H1 (cell line): Measurements from ENCODE around the gene WDR33. TPM values are rescaled to one million over a fixed set of nuclear protein-coding genes. Genes with fewer than 3 reads are reported as not detected.

Source experiments
- CTCF ChIA-PET: fragments of 300-600 bp; sonication (Branson Sonifier 250); formaldehyde crosslinking; loops from one replicate; lab custom pipeline; 2021; ENCODE audit not compliant: partially characterized antibody; lab: Charles Lee
- POLR2A ChIA-PET: fragments of 300-600 bp; sonication (Branson Sonifier 250); formaldehyde crosslinking; loops from one replicate; lab custom pipeline; 2021; ENCODE audit warnings: inconsistent platforms; ENCODE audit not compliant: partially characterized antibody; lab: Charles Lee
- DNase-seq, 2 experiments: peaks; one replicate each; pipeline versions ENCODE4 v3.0.0 to v3.0.0-alpha.2; 2010 to 2022; ENCODE audit warnings: low spot score in 2 of 2, low read depth in 1 of 2, mixed read lengths in 1 of 2
- FAIRE-seq: peaks from 2 replicates; lab custom pipeline; 2011; peaks lifted over from hg19 to GRCh38; lab: Jason Lieb, UNC
- H2AFZ ChIP-seq: 2 replicates; pipeline ENCODE4 v1.8.1; 2012; ENCODE audit warnings: low read length, inconsistent platforms
- H2AK5ac ChIP-seq: 2 replicates; pipeline ENCODE4 v1.6.1; 2013; ENCODE audit warnings: low read depth, low read length
- H2BK120ac ChIP-seq: replicated peaks from 2 replicates; pipeline ENCODE3; 2013; ENCODE audit warnings: low read depth, low read length, inconsistent platforms
- H2BK12ac ChIP-seq: 2 replicates; pipeline ENCODE4 v1.6.1; 2013; ENCODE audit warnings: low read depth, low read length
- H2BK15ac ChIP-seq: 2 replicates; pipeline ENCODE4 v1.6.1; 2013; ENCODE audit warnings: low read length
- H2BK20ac ChIP-seq: 2 replicates; pipeline ENCODE4 v1.6.1; 2013; ENCODE audit warnings: low read length
- H2BK5ac ChIP-seq: 2 replicates; pipeline ENCODE4 v1.6.1; 2013; ENCODE audit warnings: low read depth, low read length
- H3K14ac ChIP-seq: 2 replicates; pipeline ENCODE4 v1.6.1; 2013; ENCODE audit warnings: inconsistent platforms; ENCODE audit not compliant: insufficient read length
- H3K18ac ChIP-seq: 2 replicates; pipeline ENCODE4 v1.6.1; 2013; ENCODE audit warnings: low read length; ENCODE audit errors: extremely low read depth
- H3K23ac ChIP-seq: 2 replicates; pipeline ENCODE4 v1.6.1; 2013; ENCODE audit warnings: inconsistent platforms; ENCODE audit not compliant: insufficient read length
- H3K23me2 ChIP-seq: 2 replicates; pipeline ENCODE4 v1.6.1; 2013; ENCODE audit warnings: low read depth, low read length
- H3K27ac ChIP-seq: 2 replicates; pipeline ENCODE4 v1.6.1; 2011; ENCODE audit warnings: low read depth, low read length, inconsistent platforms
- H3K27me3 ChIP-seq, 4 experiments: replicated peaks in 1 of 4; 1 replicate in 1 of 4; 2 replicates in 3 of 4; pipeline versions ENCODE4 v1.6.1 to v1.8.1; 2011 to 2013; ENCODE audit warnings: low read length in 3 of 4, mild to moderate bottlenecking in 3 of 4, inconsistent platforms in 2 of 4, mixed read lengths in 2 of 4, moderate library complexity in 1 of 4; ENCODE audit not compliant: control insufficient read depth in 3 of 4, insufficient read depth in 3 of 4; ENCODE audit errors: extremely low read depth in 1 of 4
- H3K36me3 ChIP-seq, 4 experiments: 2 replicates each; pipeline versions ENCODE4 v1.6.1 to v1.8.1; 2011 to 2013; ENCODE audit warnings: mild to moderate bottlenecking in 4 of 4, low read length in 3 of 4, moderate library complexity in 2 of 4, control low read depth in 1 of 4, inconsistent platforms in 1 of 4; ENCODE audit not compliant: insufficient read depth in 4 of 4, control insufficient read depth in 2 of 4
- H3K4ac ChIP-seq: replicated peaks from 2 replicates; pipeline ENCODE3; 2013; ENCODE audit warnings: low read length, low read depth, mixed read lengths, inconsistent platforms; ENCODE audit not compliant: insufficient read length
- H3K4me1 ChIP-seq, 4 experiments: replicated peaks in 1 of 4; 1 replicate in 1 of 4; 2 replicates in 3 of 4; pipeline versions ENCODE4 v1.6.1 to v1.8.1; 2011 to 2013; ENCODE audit warnings: low read length in 3 of 4, inconsistent platforms in 2 of 4, mixed read lengths in 1 of 4; ENCODE audit not compliant: insufficient read depth in 4 of 4, control insufficient read depth in 3 of 4
- H3K4me2 ChIP-seq, 2 experiments: 2 replicates each; pipeline versions ENCODE4 v1.6.1 to v1.8.1; 2011 to 2013; ENCODE audit warnings: low read depth in 2 of 2, low read length in 2 of 2, control low read depth in 1 of 2, inconsistent platforms in 1 of 2, mild to moderate bottlenecking in 1 of 2; ENCODE audit not compliant: insufficient read depth in 1 of 2
- H3K4me3 ChIP-seq, 4 experiments: fragments of 200-600, 300-600 bp in 1 of 4; sonication (generic), shearing (Covaris generic), sonication (Bioruptor Twin) in 1 of 4; 2 replicates each; pipeline versions ENCODE4 v1.5.1 to v1.8.1; 2011 to 2016; ENCODE audit warnings: low read length in 4 of 4, low read depth in 3 of 4, control low read depth in 2 of 4, inconsistent platforms in 2 of 4, mild to moderate bottlenecking in 2 of 4, mixed read lengths in 1 of 4, moderate library complexity in 1 of 4; ENCODE audit not compliant: insufficient read depth in 2 of 4; ENCODE audit errors: extremely low read depth in 1 of 4
- H3K56ac ChIP-seq: replicated peaks from 2 replicates; pipeline ENCODE3; 2013; ENCODE audit warnings: low read depth, mild to moderate bottlenecking, mixed read lengths, low read length, inconsistent platforms; ENCODE audit not compliant: insufficient read length
- H3K79me1 ChIP-seq: 2 replicates; pipeline ENCODE4 v1.6.1; 2013; ENCODE audit warnings: low read depth, low read length, control low read depth
- H3K79me2 ChIP-seq, 2 experiments: 2 replicates each; pipeline versions ENCODE4 v1.6.1 to v1.8.1; 2012 to 2013; ENCODE audit warnings: low read length in 2 of 2, mild to moderate bottlenecking in 2 of 2, inconsistent platforms in 1 of 2; ENCODE audit not compliant: insufficient read depth in 2 of 2, control insufficient read depth in 1 of 2
- H3K9ac ChIP-seq, 4 experiments: replicated peaks in 1 of 4; 1 replicate in 1 of 4; 2 replicates in 3 of 4; pipeline versions ENCODE4 v1.6.1 to v1.8.1; 2011 to 2013; ENCODE audit warnings: low read depth in 3 of 4, low read length in 3 of 4, control low read depth in 2 of 4, mild to moderate bottlenecking in 2 of 4, moderate library complexity in 2 of 4, inconsistent platforms in 1 of 4; ENCODE audit errors: extremely low read depth in 1 of 4
- H3K9me3 ChIP-seq, 2 experiments: 2 replicates each; pipeline versions ENCODE4 v1.6.1 to v1.8.1; 2012 to 2013; ENCODE audit warnings: mild to moderate bottlenecking in 2 of 2, moderate library complexity in 2 of 2, control low read depth in 1 of 2, inconsistent platforms in 1 of 2, low read depth in 1 of 2, low read length in 1 of 2, mixed read lengths in 1 of 2; ENCODE audit not compliant: insufficient read depth in 2 of 2
- H4K20me1 ChIP-seq, 2 experiments: replicated peaks in 1 of 2; 2 replicates each; pipeline versions ENCODE3 to v1.8.1; 2011 to 2013; ENCODE audit warnings: inconsistent platforms in 2 of 2, low read length in 2 of 2, mild to moderate bottlenecking in 1 of 2; ENCODE audit not compliant: insufficient read depth in 2 of 2, control insufficient read depth in 1 of 2
- H4K5ac ChIP-seq: 2 replicates; pipeline ENCODE4 v1.6.1; 2013; ENCODE audit warnings: low read length, low read depth, mixed read lengths, inconsistent platforms; ENCODE audit not compliant: insufficient read length
- H4K8ac ChIP-seq: 2 replicates; pipeline ENCODE4 v1.8.0; 2013; ENCODE audit warnings: mild to moderate bottlenecking, moderate library complexity, low read length, inconsistent platforms; ENCODE audit not compliant: insufficient read depth; ENCODE audit errors: extremely low read depth
- H4K91ac ChIP-seq: replicated peaks from 2 replicates; pipeline ENCODE3; 2013; ENCODE audit warnings: low read length, mixed read lengths, inconsistent platforms; ENCODE audit not compliant: insufficient read length
- CBX5 ChIP-seq: fragments of 300-800, 300-1000 bp; sonication (generic); IDR thresholded peaks from 2 replicates; pipeline ENCODE4 v1.7.1; 2016; ENCODE audit warnings: antibody characterized with exemption, low read length, low read depth
- CEBPB ChIP-seq: IDR thresholded peaks from 2 replicates; pipeline ENCODE4 v1.6.1; 2012; ENCODE audit warnings: low read depth, low read length
- CREB1 ChIP-seq: IDR thresholded peaks from 2 replicates; pipeline ENCODE4 v1.6.1; 2012; ENCODE audit warnings: inconsistent platforms
- JUN ChIP-seq: IDR thresholded peaks from 2 replicates; pipeline ENCODE4 v1.6.1; 2011; ENCODE audit warnings: low read depth, mild to moderate bottlenecking, improper control_type of control experiment, low read length
- POLR2AphosphoS5 ChIP-seq: IDR thresholded peaks from 2 replicates; pipeline ENCODE4 v1.6.1; 2011; ENCODE audit warnings: low read depth, low read length
- SUZ12 ChIP-seq: fragments of 200-600 bp; sonication (generic); IDR thresholded peaks from 2 replicates; pipeline ENCODE4 v1.6.1; 2012; ENCODE audit warnings: mild to moderate bottlenecking, inconsistent platforms, low read length, moderate library complexity, mixed read lengths
- TAF7 ChIP-seq: optimal IDR thresholded peaks from 2 replicates; pipeline ENCODE3; 2011; ENCODE audit warnings: low read depth, mild to moderate bottlenecking, inconsistent platforms, low read length, moderate library complexity, borderline replicate concordance
- WGBS, 2 experiments: shearing (Covaris generic) in 1 of 2; methylation state at CpG; one replicate each; pipeline versions ENCODE4 v1.1.6 to v1.1.7; 2013 to 2015; ENCODE audit warnings: low lambda C conversion rate in 2 of 2, mixed read lengths in 2 of 2, inconsistent platforms in 1 of 2, low coverage in 1 of 2, missing lambda C conversion rate in 1 of 2; ENCODE audit not compliant: insufficient replicate concordance in 2 of 2, insufficient coverage in 1 of 2, insufficient read length in 1 of 2; ENCODE audit errors: extremely low coverage in 1 of 2, missing lambda C conversion rate in 1 of 2; 5-methylcytosine and 5-hydroxymethylcytosine counted together
- polyA plus RNA-seq, 7 experiments: library from polyadenylated mRNA; depleted of rRNA in 3 of 7; stranded (reverse) in 5 of 7; unstranded in 2 of 7; fragments of >200 nt in 5 of 7; fragments of 200-250 nt in 2 of 7; gene quantifications; 1 replicate in 5 of 7; 2 replicates in 1 of 7; 4 replicates in 1 of 7; pipeline versions ENCODE4 v1.2.1 to v1.2.3, GENCODE V29; 2011 to 2013; ENCODE audit warnings: missing spikeins in 2 of 7, mixed read lengths in 2 of 7
- total RNA-seq: library from RNA; stranded (reverse); fragmentation: NEBNext Ultra II Directional; extraction: Animal tissue kit (Norgen Biotek cat#: 25700); gene quantifications from 2 replicates; pipeline ENCODE4 v1.2.1, GENCODE V29; 2021

WDR33 gene
- total and polyA plus RNA-seq, 2 of the 8 experiments (the other 6 are each of a cell fraction or from before 2014, with no cell fraction given): 18.1 to 82.7 TPM

DNA sequence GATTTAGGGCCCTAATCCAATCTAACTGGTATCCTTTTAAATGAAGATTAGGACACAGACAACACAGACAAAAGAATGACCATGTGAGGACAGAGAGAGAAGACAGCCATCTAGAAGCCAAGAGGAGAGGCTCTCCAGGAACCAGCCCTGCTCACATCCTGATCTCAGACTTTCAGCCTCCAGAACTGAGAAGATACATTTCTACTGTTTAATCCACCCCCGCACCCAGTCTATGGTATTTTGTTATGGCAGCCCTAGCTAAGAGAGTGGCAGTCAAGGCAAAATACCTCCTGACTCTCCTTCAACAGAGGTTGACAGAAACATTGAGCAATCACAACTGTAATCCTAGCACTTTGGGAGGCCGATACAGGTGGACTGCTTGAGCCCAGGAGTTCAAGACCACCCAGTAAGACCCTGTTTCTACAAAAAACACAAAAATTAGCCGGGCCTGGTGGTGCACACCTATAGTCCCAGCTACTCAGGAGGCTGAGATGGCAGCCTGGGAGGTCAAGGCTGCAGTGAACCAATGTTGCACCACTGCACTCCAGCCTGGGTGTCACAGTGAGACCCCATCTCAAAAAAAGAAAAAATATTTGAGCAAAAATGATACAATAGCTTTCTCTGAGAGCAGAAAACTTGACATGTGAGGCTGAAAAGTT is 34.7 kb downstream of the WDR33 start:
- no peak overlapping the region for H2AK5ac ChIP-seq

More for the DNA sequence above, 34.7 kb downstream of the WDR33 start:
- Histone ChIP-seq H3K4me2 (0 out of 4 replicates have a peak overlapping the region, but pooled peaks have one; percentile 1 to 10), H3K9me3 (no peaks in the 10 kb centered on the region), H2BK12ac (no peak overlapping the region), H3K4me3 (no peak overlapping the region), H3K9ac (no peak overlapping the region), H3K18ac (no peak overlapping the region), H2BK20ac (no peak overlapping the region), H3K27ac (no peak overlapping the region), H2BK15ac (no peak overlapping the region), H3K14ac (no peak overlapping the region), H3K36me3 (no peaks in the 10 kb centered on the region; a peak in 1 of 8 replicates), H4K91ac (no peak overlapping the region), H3K4me1 (peaks cover 0 to 8% (median under 1%) of the 10 kb centered on the region in 4 experiments; a peak in 2 of 7 replicates), H2AFZ (no peak overlapping the region), H4K20me1 (peaks cover 8 to 17% of the 10 kb centered on the region in 2 experiments), H3K79me2 (peaks cover 0 to 89% of the 10 kb centered on the region in 2 experiments), H2BK5ac (no peak overlapping the region), H3K79me1 (no peaks in the 10 kb centered on the region; the same call in 1 of the 2 replicates), H4K5ac (no peak overlapping the region), H3K27me3 (no peaks in the 10 kb centered on the region), H3K4ac (no peak overlapping the region), H3K23me2 (no peaks in the 10 kb centered on the region), H2BK120ac (no peak overlapping the region), H3K56ac (no peak overlapping the region), H4K8ac (no peak overlapping the region), H3K23ac (no peak overlapping the region)
- DNase-seq (no peak), FAIRE-seq (no peak)
- no peak for TF ChIP-seq TAF7
- no peak for TF ChIP-seq POLR2AphosphoS5
- peak; percentile 81 for TF ChIP-seq CEBPB
- TF ChIP-seq JUN: no peak
- TF ChIP-seq SUZ12: no peak
- no peak for TF ChIP-seq CBX5
- no peak for TF ChIP-seq CREB1
- WGBS, 2 experiments: 95% methylated on average over 3 of the region's 3 CpGs; no CpG with 5 or more reads in 1 of the 2 experiments
- ChIA-PET CTCF (interaction anchor here (0.9 kb wide), 1 partner anchor 22 kb away, joined by 3 read pairs; no protein-coding TSS in a partner anchor), POLR2A (no interaction called here)
